ENCODE data around the gene LPA.

DNA sequence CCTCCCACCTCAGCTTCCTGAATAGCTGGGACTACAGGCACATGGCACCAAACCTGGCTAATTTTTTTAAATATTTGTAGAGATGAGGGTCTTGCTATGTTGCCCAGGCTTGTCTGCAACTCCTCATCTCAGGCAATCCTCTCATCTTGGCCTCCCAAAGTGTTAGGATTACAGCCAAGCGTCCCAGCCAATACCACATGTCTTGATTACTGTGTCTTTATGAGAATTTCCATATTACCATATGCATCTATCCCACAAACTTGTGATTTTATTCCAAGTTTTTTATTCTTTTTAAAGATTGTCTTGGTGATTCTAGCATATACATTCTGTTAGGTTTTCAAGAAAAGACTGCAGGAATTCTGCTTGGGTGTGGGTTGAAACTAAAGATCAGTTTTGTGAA, 82.7 kb downstream of the LPA start:
- TF ChIP-seq ARNTL (CRISPR knock-in tag; IDR thresholded peaks at IDR 0.05; ENCODE audit: borderline replicate concordance, low read depth) (no peak), TOX (CRISPR knock-in tag; IDR thresholded peaks at IDR 0.05; ENCODE audit: borderline replicate concordance) (no peak), PPARA (CRISPR knock-in tag; IDR thresholded peaks at IDR 0.05; ENCODE audit: borderline replicate concordance) (no peak), ZFP3 (CRISPR knock-in tag; IDR thresholded peaks at IDR 0.05) (no peak), BACH2 (CRISPR knock-in tag; IDR thresholded peaks at IDR 0.05; ENCODE audit: borderline replicate concordance) (no peak), ZNF565 (CRISPR knock-in tag; conservative IDR thresholded peaks at IDR 0.05; ENCODE audit: low read depth) (no peak), ZFP30 (CRISPR knock-in tag; IDR thresholded peaks at IDR 0.05) (no peak), SNAI2 (CRISPR knock-in tag; IDR thresholded peaks at IDR 0.05) (no peak), ESRRG (CRISPR knock-in tag; IDR thresholded peaks at IDR 0.05) (no peak), GLIS3 (CRISPR knock-in tag; IDR thresholded peaks at IDR 0.05) (no peak)
- TF ChIP-seq, protein P1, sequence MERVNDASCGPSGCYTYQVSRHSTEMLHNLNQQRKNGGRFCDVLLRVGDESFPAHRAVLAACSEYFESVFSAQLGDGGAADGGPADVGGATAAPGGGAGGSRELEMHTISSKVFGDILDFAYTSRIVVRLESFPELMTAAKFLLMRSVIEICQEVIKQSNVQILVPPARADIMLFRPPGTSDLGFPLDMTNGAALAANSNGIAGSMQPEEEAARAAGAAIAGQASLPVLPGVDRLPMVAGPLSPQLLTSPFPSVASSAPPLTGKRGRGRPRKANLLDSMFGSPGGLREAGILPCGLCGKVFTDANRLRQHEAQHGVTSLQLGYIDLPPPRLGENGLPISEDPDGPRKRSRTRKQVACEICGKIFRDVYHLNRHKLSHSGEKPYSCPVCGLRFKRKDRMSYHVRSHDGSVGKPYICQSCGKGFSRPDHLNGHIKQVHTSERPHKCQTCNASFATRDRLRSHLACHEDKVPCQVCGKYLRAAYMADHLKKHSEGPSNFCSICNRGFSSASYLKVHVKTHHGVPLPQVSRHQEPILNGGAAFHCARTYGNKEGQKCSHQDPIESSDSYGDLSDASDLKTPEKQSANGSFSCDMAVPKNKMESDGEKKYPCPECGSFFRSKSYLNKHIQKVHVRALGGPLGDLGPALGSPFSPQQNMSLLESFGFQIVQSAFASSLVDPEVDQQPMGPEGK (CRISPR knock-in tag; IDR thresholded peaks at IDR 0.05; ENCODE audit: borderline replicate concordance): no peak
- TF ChIP-seq, protein P2, sequence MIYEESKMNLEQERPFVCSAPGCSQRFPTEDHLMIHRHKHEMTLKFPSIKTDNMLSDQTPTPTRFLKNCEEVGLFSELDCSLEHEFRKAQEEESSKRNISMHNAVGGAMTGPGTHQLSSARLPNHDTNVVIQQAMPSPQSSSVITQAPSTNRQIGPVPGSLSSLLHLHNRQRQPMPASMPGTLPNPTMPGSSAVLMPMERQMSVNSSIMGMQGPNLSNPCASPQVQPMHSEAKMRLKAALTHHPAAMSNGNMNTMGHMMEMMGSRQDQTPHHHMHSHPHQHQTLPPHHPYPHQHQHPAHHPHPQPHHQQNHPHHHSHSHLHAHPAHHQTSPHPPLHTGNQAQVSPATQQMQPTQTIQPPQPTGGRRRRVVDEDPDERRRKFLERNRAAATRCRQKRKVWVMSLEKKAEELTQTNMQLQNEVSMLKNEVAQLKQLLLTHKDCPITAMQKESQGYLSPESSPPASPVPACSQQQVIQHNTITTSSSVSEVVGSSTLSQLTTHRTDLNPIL (CRISPR knock-in tag; IDR thresholded peaks at IDR 0.05; ENCODE audit: low read depth): no peak
- TF ChIP-seq, protein P3, sequence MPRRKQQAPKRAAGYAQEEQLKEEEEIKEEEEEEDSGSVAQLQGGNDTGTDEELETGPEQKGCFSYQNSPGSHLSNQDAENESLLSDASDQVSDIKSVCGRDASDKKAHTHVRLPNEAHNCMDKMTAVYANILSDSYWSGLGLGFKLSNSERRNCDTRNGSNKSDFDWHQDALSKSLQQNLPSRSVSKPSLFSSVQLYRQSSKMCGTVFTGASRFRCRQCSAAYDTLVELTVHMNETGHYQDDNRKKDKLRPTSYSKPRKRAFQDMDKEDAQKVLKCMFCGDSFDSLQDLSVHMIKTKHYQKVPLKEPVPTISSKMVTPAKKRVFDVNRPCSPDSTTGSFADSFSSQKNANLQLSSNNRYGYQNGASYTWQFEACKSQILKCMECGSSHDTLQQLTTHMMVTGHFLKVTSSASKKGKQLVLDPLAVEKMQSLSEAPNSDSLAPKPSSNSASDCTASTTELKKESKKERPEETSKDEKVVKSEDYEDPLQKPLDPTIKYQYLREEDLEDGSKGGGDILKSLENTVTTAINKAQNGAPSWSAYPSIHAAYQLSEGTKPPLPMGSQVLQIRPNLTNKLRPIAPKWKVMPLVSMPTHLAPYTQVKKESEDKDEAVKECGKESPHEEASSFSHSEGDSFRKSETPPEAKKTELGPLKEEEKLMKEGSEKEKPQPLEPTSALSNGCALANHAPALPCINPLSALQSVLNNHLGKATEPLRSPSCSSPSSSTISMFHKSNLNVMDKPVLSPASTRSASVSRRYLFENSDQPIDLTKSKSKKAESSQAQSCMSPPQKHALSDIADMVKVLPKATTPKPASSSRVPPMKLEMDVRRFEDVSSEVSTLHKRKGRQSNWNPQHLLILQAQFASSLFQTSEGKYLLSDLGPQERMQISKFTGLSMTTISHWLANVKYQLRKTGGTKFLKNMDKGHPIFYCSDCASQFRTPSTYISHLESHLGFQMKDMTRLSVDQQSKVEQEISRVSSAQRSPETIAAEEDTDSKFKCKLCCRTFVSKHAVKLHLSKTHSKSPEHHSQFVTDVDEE (CRISPR knock-in tag; IDR thresholded peaks at IDR 0.05): no peak
- TF ChIP-seq, protein P4, sequence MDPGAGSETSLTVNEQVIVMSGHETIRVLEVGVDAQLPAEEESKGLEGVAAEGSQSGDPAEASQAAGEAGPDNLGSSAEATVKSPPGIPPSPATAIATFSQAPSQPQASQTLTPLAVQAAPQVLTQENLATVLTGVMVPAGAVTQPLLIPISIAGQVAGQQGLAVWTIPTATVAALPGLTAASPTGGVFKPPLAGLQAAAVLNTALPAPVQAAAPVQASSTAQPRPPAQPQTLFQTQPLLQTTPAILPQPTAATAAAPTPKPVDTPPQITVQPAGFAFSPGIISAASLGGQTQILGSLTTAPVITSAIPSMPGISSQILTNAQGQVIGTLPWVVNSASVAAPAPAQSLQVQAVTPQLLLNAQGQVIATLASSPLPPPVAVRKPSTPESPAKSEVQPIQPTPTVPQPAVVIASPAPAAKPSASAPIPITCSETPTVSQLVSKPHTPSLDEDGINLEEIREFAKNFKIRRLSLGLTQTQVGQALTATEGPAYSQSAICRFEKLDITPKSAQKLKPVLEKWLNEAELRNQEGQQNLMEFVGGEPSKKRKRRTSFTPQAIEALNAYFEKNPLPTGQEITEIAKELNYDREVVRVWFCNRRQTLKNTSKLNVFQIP (CRISPR knock-in tag; IDR thresholded peaks at IDR 0.05; ENCODE audit: borderline replicate concordance, low read depth): no peak
